Upper lobe of left lung (tissue), 4 donors: ENCODE results near the gene PTPRD.
"Not testable (repeated sequence)": the region's sequence is repeated elsewhere in the genome, so short reads cannot be mapped to it uniquely, and the experiment has no call there.

Source experiments
- EP300 ChIP-seq, 4 donors: sonication (generic); formaldehyde crosslinking; IDR thresholded peaks; one replicate each; pipeline ENCODE4 v1.5.1; 2017; ENCODE audit warnings: antibody characterized with exemption in 4 of 4, control low read depth in 2 of 4
- POLR2A ChIP-seq, 4 donors: fragments of 450-650 bp; IDR thresholded peaks; one replicate each; pipeline ENCODE4 v1.5.1; 2016 to 2017; ENCODE audit warnings: antibody characterized with exemption in 4 of 4, mild to moderate bottlenecking in 2 of 4
- POLR2AphosphoS5 ChIP-seq, 2 donors: sonication (generic); formaldehyde crosslinking; IDR thresholded peaks; one replicate each; pipeline ENCODE4 v1.5.1; 2017; ENCODE audit warnings: antibody characterized with exemption in 2 of 2
- TF ChIP-seq, protein P1 (sequence below), 6 experiments: fragments of 450-650 bp in 4 of 6; fragments of 200-600 bp in 2 of 6; sonication (generic) in 2 of 6; IDR thresholded peaks; one replicate each; pipeline ENCODE4 v1.5.1; 2016 to 2019; ENCODE audit warnings: antibody characterized with exemption in 6 of 6

DNA sequence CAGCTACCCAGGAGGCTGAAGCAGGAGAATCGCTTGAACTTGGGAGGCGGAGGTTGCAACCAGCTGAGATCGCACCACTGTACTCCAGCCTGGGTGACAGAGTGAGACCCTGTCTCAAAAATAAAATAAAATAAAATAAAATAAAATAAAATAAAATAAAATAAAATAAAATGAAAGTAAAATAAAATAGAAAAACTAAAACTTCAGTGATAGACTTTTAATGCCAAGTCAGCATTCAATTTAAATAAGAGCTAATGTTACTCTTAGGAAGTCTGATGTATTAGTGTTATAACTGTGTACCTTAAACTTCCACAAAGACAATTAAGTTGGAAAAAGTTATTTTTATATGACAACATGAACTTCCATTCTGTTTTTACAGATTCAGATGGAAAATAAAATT lies 1569.0 kb downstream of the PTPRD start:
- TF ChIP-seq, protein P1, sequence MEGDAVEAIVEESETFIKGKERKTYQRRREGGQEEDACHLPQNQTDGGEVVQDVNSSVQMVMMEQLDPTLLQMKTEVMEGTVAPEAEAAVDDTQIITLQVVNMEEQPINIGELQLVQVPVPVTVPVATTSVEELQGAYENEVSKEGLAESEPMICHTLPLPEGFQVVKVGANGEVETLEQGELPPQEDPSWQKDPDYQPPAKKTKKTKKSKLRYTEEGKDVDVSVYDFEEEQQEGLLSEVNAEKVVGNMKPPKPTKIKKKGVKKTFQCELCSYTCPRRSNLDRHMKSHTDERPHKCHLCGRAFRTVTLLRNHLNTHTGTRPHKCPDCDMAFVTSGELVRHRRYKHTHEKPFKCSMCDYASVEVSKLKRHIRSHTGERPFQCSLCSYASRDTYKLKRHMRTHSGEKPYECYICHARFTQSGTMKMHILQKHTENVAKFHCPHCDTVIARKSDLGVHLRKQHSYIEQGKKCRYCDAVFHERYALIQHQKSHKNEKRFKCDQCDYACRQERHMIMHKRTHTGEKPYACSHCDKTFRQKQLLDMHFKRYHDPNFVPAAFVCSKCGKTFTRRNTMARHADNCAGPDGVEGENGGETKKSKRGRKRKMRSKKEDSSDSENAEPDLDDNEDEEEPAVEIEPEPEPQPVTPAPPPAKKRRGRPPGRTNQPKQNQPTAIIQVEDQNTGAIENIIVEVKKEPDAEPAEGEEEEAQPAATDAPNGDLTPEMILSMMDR (IDR thresholded peaks at IDR 0.05): not testable (repeated sequence)
- TF ChIP-seq EP300, POLR2A, POLR2AphosphoS5 (IDR thresholded peaks at IDR 0.05): not testable (repeated sequence)
